Suprapubic skin (tissue), 3 donors: Measurements from ENCODE around the gene GALK2.

ENCODE experiments used
- CTCF ChIP-seq, 2 donors: fragments of 200-600 bp in 1 of 2; fragments of 450-650 bp in 1 of 2; sonication (generic) in 1 of 2; IDR thresholded peaks; one replicate each; pipeline ENCODE4 v1.5.1; 2016 to 2019; ENCODE audit warnings: antibody characterized with exemption in 2 of 2, mild to moderate bottlenecking in 1 of 2, moderate library complexity in 1 of 2
- POLR2A ChIP-seq, 2 donors: fragments of 450-650 bp; IDR thresholded peaks; one replicate each; pipeline ENCODE4 v1.6.1; 2017; ENCODE audit warnings: antibody characterized with exemption in 2 of 2, mild to moderate bottlenecking in 2 of 2, moderate library complexity in 2 of 2

GRCh38 chr15:49296258-49296657 lies 126.2 kb downstream of the GALK2 start:
- no peak for TF ChIP-seq CTCF (IDR thresholded peaks at IDR 0.05)
- TF ChIP-seq POLR2A (IDR thresholded peaks at IDR 0.05) = no peak
